Vagina (tissue), 2 donors: Measurements from ENCODE around the gene CTNNB1. TPM values are rescaled to one million over a fixed set of nuclear protein-coding genes. Genes with fewer than 3 reads are reported as not detected.

Source experiments
- DNase-seq, 2 donors: peaks; one replicate each; pipeline ENCODE4 v3.0.0-alpha.2; 2017; ENCODE audit errors: extremely low spot score in 2 of 2
- H3K27ac ChIP-seq: fragments of 200-600 bp; sonication (generic); one replicate; pipeline ENCODE4 v1.5.1; 2019
- H3K27me3 ChIP-seq: fragments of 200-600 bp; sonication (generic); one replicate; pipeline ENCODE4 v1.5.1; 2019
- H3K36me3 ChIP-seq, 2 donors: fragments of 200-600 bp; sonication (generic); one replicate each; pipeline ENCODE4 v1.5.1; 2017 to 2019
- H3K4me1 ChIP-seq: fragments of 200-600 bp; sonication (generic); one replicate; pipeline ENCODE4 v1.5.1; 2019
- H3K4me3 ChIP-seq, 2 donors: fragments of 200-600 bp; sonication (generic); 1 replicate in 1 of 2; 2 replicates in 1 of 2; pipeline ENCODE4 v1.5.1; 2016 to 2019
- H3K9me3 ChIP-seq: fragments of 200-600 bp; sonication (generic); one replicate; pipeline ENCODE4 v1.5.1; 2019
- POLR2A ChIP-seq, 2 donors: fragments of 450-650 bp; IDR thresholded peaks; one replicate each; pipeline ENCODE4 v1.6.1; 2017; ENCODE audit warnings: antibody characterized with exemption in 2 of 2, mild to moderate bottlenecking in 2 of 2, moderate library complexity in 2 of 2
- POLR2AphosphoS5 ChIP-seq, 2 donors: sonication (generic); formaldehyde crosslinking; IDR thresholded peaks; one replicate each; pipeline ENCODE4 v1.9.0; 2017; ENCODE audit warnings: antibody characterized with exemption in 2 of 2, mild to moderate bottlenecking in 2 of 2, low read depth in 1 of 2; ENCODE audit not compliant: insufficient read depth in 1 of 2
- intact Hi-C: fragments of 100-400 bp; cut with DNase I; formaldehyde crosslinking; loops from one replicate; pipeline ENCODE4 v1.15.1; 2023
- total RNA-seq: library from RNA; depleted of rRNA; stranded (reverse); fragments of >200 nt; gene quantifications from one replicate; pipeline ENCODE4 v1.2.3, GENCODE V29; 2016
- TF ChIP-seq, protein P1 (sequence below), 3 experiments: fragments of 450-650 bp in 2 of 3; fragments of 200-600 bp in 1 of 3; sonication (generic) in 1 of 3; IDR thresholded peaks; one replicate each; pipeline ENCODE4 v1.5.1; 2017 to 2019; ENCODE audit warnings: antibody characterized with exemption in 3 of 3, mild to moderate bottlenecking in 2 of 3, moderate library complexity in 2 of 3

CTNNB1 gene
- total RNA-seq, 1 donor from 2014 or later = 505 TPM

DNA sequence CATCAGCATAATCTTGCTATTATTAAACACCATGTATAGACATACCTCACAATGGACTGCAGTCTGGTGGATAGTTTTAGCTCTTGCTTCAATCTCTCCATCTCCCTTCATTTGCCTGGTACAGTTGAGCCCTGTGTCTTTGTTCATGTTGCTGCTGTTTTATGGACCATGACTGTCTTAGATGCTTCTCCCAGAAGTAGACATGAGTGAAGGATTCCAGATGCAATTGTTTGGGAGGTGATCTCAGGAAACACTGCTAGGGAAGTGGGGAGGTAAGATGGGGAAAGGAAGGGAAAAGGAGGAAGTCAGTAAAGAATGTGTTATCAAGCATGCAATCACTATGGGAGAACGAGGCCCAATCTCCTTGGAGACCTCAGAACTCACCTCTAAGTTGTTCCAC, 36.3 kb upstream of the CTNNB1 start:
- no peaks in the 10 kb centered on the region for H3K27me3 ChIP-seq
- TF ChIP-seq, protein P1, sequence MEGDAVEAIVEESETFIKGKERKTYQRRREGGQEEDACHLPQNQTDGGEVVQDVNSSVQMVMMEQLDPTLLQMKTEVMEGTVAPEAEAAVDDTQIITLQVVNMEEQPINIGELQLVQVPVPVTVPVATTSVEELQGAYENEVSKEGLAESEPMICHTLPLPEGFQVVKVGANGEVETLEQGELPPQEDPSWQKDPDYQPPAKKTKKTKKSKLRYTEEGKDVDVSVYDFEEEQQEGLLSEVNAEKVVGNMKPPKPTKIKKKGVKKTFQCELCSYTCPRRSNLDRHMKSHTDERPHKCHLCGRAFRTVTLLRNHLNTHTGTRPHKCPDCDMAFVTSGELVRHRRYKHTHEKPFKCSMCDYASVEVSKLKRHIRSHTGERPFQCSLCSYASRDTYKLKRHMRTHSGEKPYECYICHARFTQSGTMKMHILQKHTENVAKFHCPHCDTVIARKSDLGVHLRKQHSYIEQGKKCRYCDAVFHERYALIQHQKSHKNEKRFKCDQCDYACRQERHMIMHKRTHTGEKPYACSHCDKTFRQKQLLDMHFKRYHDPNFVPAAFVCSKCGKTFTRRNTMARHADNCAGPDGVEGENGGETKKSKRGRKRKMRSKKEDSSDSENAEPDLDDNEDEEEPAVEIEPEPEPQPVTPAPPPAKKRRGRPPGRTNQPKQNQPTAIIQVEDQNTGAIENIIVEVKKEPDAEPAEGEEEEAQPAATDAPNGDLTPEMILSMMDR (IDR thresholded peaks at IDR 0.05) = no peak
- no peak for TF ChIP-seq POLR2AphosphoS5 (IDR thresholded peaks at IDR 0.05; ENCODE audit: insufficient read depth in 1 of 2, low read depth in 1 of 2)
- TF ChIP-seq POLR2A (IDR thresholded peaks at IDR 0.05) = no peak
- no peaks in the 10 kb centered on the region for H3K9me3 ChIP-seq
- intact Hi-C loops = no loop called here
- H3K27ac ChIP-seq = no peak overlapping the region
- H3K4me1 ChIP-seq = no peaks in the 10 kb centered on the region
- H3K36me3 ChIP-seq = no peaks in the 10 kb centered on the region
- H3K4me3 ChIP-seq = no peak overlapping the region
- no peak for DNase-seq

DNA sequence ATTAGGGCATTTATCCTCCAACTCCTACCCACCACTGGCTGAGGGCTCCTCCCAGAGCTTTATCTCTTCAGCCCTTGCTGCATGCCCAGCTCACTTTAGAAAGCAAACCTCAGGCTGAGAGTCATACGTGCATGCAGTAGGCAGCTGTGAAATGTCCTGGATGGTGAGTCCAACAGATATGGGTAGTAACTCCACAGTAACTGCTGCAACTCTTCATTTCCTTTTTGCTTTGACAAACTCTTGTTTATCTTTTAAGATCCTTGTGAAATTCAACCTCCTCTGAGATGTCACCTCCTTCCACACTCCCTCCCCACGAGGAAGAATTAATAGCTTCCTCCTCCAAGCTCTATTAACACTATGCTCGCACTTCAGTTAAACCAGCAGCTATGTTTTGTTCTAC, 35.9 kb upstream of the CTNNB1 start:
- TF ChIP-seq POLR2A (IDR thresholded peaks at IDR 0.05) = no peak
- TF ChIP-seq POLR2AphosphoS5 (IDR thresholded peaks at IDR 0.05; ENCODE audit: insufficient read depth in 1 of 2, low read depth in 1 of 2) = no peak
- TF ChIP-seq, protein P1 (IDR thresholded peaks at IDR 0.05) = no peak
- H3K36me3 ChIP-seq = no peaks in the 10 kb centered on the region
- H3K27ac ChIP-seq = no peak overlapping the region
- H3K27me3 ChIP-seq = no peaks in the 10 kb centered on the region
- H3K4me1 ChIP-seq = no peaks in the 10 kb centered on the region
- intact Hi-C loops = no loop called here
- no peak overlapping the region for H3K4me3 ChIP-seq
- no peaks in the 10 kb centered on the region for H3K9me3 ChIP-seq
- peak in 1 of 2 donors; percentile 54 for DNase-seq

DNA sequence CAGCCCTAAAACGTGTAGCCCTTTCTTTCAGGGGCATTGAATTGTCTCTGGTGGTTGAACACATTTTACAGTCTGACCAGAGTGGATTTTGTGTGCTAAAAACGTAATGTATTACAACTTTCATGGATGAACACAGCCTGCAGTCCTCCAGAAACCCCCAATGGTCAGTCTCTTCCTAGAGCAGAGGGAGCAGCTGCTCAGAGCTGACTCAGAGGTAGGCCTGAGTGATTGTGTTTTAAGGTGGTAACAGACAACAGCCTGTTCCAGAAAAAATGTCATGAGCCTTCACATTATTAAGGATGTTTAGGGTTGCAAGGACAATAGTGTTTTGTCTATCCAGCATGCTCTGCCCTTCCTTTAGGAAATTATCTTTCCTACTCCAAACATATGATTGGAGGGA, 34.5 kb upstream of the CTNNB1 start:
- intact Hi-C loops = no loop called here
- H3K9me3 ChIP-seq = no peaks in the 10 kb centered on the region
- no peaks in the 10 kb centered on the region for H3K27me3 ChIP-seq
- TF ChIP-seq, protein P1 (IDR thresholded peaks at IDR 0.05) = no peak
- TF ChIP-seq POLR2A (IDR thresholded peaks at IDR 0.05) (no peak), POLR2AphosphoS5 (IDR thresholded peaks at IDR 0.05; ENCODE audit: insufficient read depth in 1 of 2, low read depth in 1 of 2) (no peak)
- no peaks in the 10 kb centered on the region for H3K36me3 ChIP-seq
- no peak overlapping the region for H3K4me3 ChIP-seq
- DNase-seq = peak in 1 of 2 donors; percentile 34
- H3K4me1 ChIP-seq = no peaks in the 10 kb centered on the region
- H3K27ac ChIP-seq = no peak overlapping the region

DNA sequence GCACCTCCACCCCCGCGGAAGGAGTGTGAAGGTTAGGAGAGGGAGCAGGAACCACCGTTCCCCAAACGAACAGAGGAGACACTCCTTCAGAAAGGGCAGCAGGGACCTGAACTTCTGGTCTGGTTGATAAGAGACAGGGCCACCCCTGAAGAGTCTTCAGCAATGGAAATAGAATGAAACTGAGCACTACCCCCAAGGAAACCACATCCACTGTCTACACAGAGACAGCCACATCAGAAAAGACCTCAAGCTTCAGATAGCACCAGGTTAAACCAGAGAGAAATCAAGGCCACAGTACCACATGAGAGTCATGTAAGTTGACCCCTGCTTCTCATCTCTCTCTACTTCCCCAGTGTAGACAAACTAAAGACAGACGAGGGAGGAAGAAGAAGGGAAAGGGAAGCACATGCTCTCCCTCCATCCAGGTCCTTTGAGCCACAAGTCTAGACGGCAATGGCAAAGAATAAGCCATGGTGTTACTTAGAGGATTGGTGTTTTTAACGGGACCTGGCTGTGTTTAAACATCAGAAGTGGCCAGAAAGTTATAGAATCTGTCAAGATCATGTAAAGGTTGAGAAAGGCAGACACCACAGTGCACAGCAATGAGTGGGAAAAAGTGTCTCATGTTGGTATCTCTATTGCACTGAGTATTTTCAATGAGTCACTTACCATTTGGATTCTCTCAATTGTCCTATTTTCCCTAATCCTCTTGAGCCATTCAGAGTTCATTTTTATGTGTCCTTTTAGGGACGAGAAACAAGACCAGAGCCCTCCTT, 31.4 kb upstream of the CTNNB1 start:
- no peaks in the 10 kb centered on the region for H3K27me3 ChIP-seq
- peak overlapping the region; percentile 11 for H3K27ac ChIP-seq
- no peaks in the 10 kb centered on the region for H3K36me3 ChIP-seq
- DNase-seq = peak in 1 of 2 donors; percentile 29
- no peak overlapping the region for H3K4me3 ChIP-seq
- TF ChIP-seq POLR2A (IDR thresholded peaks at IDR 0.05) = no peak
- no peak for TF ChIP-seq POLR2AphosphoS5 (IDR thresholded peaks at IDR 0.05; ENCODE audit: insufficient read depth in 1 of 2, low read depth in 1 of 2)
- TF ChIP-seq, protein P1 (IDR thresholded peaks at IDR 0.05) = no peak
- intact Hi-C loops = no loop called here
- H3K4me1 ChIP-seq = no peaks in the 10 kb centered on the region
- no peaks in the 10 kb centered on the region for H3K9me3 ChIP-seq

DNA sequence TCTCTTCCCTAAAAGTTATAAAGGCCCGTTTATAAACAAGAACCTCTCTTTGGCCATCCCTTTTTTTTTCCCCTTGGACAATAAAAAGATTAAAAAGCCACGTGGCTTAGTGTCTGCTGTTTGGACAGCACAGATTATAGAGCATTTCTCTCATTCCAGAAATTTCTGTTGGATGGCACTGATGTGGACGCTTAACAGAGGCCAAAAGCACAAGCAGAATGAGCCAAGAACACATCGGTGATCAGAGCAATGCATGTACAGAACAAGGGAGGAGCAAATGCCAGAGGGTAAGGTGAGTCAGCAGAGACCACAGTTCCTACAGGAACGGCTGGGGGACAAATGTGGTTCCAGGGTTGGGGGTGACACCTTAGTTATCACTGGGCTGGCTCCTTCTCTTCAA, 30.3 kb upstream of the CTNNB1 start:
- Histone ChIP-seq H3K4me3 (no peak overlapping the region), H3K27ac (no peak overlapping the region), H3K9me3 (no peaks in the 10 kb centered on the region), H3K4me1 (no peaks in the 10 kb centered on the region), H3K36me3 (no peaks in the 10 kb centered on the region), H3K27me3 (no peaks in the 10 kb centered on the region)
- no peak for DNase-seq
- intact Hi-C loops = no loop called here
- TF ChIP-seq POLR2AphosphoS5 (IDR thresholded peaks at IDR 0.05; ENCODE audit: insufficient read depth in 1 of 2, low read depth in 1 of 2) (no peak), POLR2A (IDR thresholded peaks at IDR 0.05) (no peak)
- TF ChIP-seq, protein P1 (IDR thresholded peaks at IDR 0.05) = no peak
